Activated naive CD4-positive, alpha-beta T cell treated with Interleukin-2 at 50 U/mL for 16 hours (primary cell): ENCODE measurements around the gene NMRK1.

Experiments used
- DNase-seq: peaks from one replicate; pipeline ENCODE4 v3.0.0-alpha.2; 2020

Gene NMRK1

DNA sequence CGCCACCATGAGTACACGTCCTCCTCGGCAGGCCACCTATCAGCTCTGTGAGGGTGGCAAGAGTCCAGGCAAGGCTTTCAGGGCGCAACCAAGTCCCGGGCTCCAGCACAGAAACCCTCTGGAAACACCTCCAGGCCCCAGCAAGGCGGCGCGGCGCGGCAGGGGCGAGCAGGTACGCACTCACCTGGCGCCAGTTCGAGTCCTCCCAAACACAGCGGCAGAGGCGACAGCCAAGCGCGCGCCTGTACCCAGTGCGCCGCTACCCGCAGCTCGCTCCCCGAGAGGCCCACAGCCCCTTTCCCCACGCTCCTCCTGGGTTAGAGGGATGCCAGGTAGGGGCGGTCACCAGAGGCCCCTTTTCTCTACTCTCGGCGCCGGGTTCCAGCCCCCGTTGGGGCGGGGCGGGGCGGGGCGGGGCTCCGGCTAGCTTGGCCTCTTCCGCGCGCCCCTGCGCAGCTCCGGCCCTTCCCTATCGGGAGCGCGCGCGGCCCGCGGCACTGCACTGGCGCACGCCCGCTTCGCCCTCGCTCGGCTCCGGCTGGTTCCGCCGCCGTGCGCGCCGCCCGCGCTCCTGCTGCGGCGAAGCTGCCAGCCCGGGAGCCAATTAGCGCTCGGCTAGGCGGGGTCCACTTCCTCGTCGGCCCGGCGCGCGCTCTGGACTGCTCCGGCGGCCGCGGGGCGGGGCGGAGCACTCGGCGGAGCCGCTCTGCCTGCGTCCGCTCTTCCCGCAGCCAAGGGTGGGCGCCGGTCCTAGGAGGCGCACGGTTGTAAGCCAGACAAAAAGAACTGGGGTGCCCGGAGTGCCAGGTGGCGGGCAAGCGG is at the start of gene NMRK1, which contains the start of gene OSTF1:
TSS of gene NMRK1 (minus strand) at position 332 of the 822 bp plus-strand sequence. CDS start 5,040 bp downstream, outside the sequence.
TSS of gene OSTF1 (plus strand) at position 691 of the 822 bp plus-strand sequence. CDS start 179 bp downstream, outside the sequence.
- peak; percentile 94 for DNase-seq

DNA sequence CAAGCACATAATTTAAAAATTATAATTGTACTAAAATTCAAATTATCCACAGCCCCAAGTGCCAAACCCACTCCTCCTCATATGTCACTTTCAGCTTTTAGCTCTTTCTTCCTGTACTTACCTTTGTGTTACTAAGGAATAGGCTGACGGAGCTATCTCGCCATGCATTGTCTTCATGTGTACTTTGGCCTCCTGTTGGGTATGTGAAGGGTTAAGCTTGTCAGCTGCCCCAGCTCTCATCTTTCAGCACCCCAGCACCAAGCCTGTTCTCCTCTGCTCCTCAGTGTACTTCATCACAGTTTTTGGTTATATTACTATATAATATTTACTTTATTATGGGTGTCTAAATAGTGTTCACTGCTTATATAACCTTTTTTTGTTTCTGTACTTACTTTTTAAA is 46.5 kb upstream of the NMRK1 start:
- no peak for DNase-seq

DNA sequence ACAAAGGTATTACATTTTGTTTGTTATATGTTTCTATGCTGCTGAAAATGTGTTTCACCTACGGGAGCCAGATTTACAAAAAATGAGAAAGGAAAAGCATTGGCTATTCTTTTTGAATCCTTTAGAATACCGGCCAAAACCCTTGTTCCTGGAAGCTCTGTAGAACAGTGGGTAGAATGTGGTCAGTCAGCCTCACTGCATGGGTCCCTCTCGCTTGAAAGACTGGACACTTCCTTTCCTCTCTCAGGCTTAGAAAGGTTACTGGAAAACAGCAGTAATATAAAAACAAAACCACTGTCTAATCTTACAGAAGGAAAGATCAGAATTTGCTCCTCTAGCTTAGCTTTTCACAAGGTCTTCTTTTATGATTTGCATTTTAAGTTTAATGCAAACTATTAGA is 45.4 kb upstream of the NMRK1 start:
- no peak for DNase-seq

DNA sequence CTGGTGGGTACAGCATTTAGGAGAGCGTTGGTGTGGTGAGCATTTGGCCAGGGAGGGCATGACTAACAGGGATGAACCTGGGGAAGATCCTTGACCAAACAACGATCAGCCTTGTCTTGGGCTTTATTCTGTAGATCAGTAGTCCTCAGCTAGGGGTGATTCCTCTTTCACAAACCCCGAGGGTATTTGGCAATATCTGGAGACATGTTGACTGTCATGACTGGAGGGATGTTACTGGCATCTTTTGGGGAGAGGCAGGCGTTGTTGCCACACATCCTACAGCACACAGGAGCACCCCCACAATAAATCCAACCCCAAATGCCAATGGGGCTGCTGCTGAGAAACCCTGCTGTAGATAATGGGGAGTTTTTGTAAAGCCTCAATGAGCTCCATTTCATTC is 44.3 kb upstream of the NMRK1 start:
- DNase-seq: no peak

DNA sequence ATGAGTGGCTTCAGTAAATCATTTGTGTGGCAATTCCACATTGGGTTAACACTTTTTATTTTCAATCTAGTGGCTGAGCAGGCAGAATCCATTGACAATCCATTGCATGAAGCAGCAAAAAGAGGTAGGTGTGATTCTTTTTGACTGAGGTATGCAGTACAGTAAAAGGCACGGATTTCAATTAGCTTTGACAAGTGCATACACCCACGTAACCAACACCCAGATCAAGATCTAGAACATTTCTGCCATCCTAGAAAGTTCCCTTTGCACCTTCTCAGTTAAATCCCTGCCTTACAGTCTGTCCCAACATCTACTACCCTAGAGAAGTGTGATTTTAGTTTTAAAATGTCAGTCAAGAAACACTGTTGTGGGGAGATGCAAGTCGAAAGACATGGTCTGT is 43.7 kb upstream of the NMRK1 start:
- no peak for DNase-seq

DNA sequence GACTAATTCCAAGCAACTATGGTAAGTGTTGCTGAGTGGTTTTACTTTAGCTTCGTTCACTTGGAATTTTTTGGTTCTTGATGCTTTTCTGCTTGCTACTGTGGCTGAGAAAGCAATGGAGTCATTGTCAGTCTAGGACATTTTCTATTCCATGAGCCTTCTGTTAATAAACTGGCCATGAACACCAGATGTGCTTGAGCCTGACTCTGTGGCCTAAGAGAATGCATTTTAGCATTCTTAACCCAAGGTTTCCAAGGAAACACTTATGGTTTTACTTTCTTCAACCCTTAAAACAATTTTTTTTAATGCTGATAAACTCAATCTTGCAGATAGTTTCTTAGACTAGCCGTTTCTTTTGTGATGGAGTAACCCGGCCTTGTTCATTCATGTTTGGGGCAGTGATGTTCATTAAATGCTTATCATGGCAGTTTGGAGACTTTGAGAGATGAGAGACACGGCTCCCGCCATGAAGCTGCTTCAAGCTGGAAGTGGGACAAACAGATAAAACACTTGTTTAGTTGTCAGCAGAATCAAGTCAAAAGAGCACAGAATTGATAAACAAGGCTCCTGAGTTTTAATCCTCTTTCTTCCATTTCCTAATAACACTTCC is 42.8 kb upstream of the NMRK1 start:
- no peak for DNase-seq

DNA sequence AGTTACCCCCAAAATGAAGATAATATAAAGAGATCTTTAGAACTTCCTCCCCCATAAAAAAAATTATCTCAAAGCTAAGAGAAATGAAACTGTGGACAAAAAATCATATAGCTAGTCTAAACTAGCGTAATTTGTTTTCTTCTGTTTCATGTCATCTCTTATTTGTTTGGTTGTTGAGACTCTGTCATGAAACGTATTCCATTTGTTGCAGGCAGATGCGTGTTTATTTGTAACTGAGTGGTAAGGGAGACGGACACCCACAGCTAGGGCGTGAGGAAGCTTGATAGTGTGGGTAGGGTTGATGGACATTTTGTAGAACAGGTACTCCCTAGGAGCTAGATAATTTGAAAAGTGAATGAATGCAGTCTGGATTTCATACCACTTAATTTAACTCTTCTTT is 42.2 kb upstream of the NMRK1 start:
- no peak for DNase-seq

DNA sequence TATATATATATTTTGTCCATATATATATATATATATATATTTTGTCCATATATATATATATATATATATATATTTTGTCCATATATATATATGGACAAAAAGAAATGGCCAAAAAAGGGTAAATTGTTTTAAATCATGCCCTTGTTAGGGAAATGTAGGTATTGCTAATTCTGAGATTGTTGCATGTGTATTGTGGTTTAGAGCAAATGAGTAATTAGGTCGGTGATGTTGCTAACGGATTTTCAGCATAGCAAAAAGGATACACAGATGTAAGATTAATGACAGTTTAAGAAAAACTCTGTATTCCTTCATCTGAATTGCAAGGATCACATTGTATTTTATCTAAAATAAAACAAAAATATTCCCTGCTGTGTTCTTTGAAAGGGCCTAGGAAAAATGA is 40.6 kb upstream of the NMRK1 start:
- DNase-seq: no peak

DNA sequence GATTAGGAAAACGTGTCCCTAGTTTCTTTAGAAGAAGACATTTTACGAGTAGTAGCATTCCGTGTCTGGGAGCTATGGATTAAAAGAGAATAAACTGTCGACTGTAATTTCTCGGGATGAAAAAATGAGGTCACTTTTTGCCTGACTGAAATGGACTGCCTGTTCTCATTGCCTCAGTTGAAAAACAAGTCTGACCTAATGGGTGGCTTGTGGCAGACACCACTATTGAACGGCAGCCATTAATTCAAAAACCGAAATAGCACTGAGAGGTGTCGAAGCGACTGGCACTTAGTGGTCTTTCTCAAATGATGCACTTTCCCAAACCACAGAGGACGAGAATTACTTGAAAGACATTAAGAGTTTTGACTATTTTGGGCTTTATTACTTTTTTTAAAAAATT is 35.7 kb upstream of the NMRK1 start:
- no peak for DNase-seq

DNA sequence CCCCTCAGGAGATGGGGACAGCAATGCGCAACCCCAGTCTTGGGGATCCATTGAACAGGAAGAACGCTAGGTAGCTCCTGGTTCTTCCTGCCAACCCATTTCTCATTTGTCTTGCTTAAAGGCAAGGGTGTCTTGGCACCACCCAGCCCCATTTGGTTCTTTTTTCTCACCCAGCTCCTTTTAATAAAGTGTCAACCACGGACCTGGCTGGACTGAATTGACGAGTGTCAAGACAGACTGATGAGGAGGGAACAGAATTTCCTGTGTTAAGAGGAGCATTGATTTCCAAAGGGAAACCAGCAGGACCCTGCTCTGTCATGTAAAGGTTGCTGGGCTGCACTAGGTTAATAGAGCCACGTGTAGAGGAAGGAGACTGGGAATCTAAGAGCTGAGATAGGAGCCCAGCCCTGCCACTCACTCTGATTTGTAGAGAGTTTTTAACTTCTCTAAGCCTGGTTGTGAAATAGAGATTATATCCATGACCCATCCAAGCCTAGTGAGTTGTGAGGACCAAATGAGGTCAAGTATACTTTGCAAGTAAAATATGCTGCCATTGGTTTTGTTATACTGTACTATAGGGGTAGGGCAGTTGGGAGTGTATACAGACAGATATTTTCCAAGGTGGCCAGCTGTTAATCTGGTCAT is 34.1 kb upstream of the NMRK1 start:
- DNase-seq: no peak

DNA sequence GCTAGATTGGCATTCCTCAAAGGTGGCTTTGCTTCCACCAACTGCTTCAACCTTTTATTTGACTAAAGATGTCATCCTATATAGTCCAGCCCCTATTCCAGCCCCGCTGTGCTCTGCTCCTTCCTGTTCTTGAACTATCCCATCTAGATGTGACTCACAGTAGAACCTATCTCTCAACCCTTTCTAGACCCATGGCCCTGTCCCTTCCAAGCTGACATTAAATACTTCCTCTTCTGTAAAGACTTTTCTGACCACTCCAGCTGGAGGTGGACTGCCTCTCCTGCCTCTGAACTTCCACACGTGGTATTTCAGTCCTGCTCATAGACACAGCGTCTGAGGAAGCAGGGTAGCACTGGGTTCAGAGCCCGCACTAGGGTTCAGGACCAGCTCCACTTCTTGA is 32.7 kb upstream of the NMRK1 start:
- no peak for DNase-seq

DNA sequence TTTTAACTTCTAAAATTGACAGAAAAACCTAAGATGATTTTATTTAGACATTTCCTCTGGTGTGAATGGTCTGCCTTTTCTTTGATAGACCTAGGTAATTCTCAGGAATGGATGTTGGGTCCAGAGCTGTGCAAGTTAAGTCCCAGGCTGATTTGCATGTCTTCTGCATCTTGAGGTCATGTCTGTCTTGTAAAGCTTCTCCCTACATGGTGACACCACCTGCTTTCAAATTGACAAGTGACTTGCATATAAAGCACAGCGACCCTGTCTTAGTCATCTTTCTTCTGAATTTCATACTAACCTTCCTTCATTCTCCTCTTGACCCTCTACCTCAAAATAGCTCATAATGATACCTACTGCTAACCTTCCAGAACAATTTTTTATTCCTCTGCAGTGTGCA is 29.6 kb upstream of the NMRK1 start:
- DNase-seq: no peak

DNA sequence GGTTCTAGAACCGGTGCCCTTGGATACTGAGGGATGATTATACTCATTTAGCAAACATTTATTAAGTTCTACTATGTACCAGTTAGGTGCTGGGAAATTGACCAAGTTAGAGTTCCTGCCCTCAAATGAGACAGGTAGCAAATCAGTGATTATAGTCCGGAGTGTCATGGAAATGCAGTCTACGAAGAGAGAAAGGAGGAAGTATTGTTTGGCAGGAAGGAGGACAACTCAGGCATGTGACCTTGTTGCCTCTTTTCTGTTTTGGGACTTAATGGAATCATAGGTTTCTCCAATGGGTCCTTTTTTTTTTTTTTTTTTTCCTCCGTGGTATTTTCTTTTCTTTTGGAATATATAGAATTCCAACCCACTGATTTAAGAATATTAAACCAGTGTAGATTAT is 28.4 kb upstream of the NMRK1 start:
- no peak for DNase-seq

DNA sequence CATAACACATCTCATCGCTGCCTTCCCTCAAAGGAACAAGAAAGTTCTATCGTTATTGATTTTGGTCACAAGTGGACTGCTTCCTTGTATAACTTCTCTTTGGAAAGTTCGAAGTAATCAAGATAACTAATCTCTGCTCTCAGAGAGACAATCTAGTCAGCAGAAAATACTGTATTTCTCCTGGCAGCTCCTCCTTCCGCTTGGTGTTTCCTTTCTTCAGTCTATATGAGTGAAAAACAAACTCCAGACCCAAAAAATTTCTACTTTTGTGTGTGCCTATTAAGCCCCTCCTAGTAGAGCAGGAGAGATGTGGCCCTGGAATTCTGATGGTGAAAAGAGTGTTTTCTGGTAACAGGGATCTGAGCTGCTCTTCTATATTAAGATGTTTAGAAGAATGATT is 24.8 kb upstream of the NMRK1 start:
- DNase-seq: no peak

DNA sequence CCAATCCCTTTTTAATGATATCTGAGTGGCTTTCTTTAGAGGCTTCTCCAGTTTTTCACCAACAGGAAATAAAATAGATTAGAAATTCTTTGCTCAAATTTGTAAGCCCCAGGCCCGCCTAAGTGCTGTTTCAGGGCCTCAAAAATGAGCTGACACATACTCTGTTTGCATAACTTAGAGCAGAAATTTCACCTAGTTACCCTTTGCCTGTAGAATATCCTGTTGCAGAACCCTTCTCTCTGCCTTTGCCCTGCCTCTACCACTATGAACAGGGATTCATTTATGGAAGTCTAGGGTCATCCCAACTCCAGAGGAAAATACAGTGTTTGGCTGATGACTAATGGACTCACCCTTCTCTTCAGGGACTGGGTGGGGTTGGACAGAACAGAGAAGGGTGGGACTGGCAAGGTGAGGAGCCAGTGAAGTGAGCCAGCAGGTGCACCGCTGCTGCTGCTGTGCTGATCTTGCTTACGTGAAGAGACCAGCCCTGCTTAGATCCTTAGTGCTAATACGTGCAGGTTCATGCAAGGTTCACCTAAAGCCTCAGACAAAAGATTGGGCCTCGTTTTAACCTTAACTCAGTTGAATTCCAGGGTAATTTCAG is 23.2 kb upstream of the NMRK1 start:
- DNase-seq: no peak

DNA sequence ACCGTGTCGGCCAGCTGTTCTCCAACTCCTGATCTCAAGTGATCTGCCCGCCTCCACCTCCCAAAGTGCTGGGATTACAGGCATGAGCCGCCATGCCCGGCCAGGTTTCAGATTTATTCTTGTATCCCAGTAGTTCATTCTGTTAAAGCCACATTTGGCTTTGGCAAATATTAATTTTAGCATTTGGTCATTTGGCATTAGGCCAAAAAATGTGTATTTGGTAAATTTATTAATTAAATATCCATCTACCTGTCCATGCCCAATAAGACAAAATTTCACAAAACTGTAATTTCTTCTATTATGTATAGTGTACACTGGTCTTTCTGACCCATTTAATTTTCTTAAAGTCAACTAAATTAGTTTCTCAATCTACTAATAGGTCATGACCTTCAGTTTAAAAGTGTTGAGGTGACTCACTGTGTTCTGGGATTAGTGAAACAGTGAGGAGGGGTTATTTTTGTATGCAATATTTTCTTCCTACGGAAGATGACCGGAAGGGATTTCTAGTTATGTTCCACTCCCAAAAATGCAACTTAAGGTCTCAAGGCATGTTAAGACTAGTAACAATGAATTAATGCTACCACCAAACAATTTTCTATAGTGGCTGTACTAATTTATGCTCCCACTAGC is 21.4 kb upstream of the NMRK1 start:
- no peak for DNase-seq

DNA sequence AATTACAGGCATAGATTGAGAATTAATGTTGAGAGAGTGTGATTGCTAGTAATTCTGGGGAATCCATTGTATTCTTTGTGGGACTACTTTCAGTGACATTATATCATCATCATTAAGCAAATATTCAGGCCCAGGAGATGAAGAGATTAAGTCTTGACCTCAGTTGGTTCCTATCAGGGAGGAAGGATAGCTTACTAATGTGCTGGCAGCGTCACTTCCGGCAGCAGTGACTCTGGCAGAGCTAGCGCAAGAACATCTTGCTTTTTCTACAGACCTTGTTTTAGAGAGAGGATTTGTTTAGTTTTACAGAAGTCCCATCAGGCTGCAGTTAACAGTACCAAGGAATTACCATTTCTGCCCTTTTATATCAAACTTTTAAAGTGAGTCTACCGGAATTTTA is 20.6 kb upstream of the NMRK1 start:
- peak; percentile 21 for DNase-seq

DNA sequence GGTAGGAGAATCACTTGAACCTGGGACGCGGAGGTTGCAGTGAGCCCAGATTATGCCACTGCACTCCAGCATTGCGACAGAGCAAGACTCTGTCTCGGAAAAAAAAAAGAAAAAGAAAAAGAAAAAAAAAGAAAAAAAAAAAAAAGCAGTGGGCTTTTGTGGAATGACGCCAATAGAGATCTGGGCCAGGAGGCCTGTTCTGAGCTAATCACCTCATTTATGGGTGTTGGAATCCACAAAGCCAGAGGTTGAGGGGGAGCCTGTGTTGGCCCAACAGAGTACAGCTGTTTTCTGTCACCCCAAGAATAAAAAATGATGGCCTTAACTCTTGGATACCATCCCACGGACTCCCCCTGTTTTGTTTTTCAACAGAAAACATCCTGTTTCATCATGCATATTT is 18.9 kb upstream of the NMRK1 start:
- no peak for DNase-seq

DNA sequence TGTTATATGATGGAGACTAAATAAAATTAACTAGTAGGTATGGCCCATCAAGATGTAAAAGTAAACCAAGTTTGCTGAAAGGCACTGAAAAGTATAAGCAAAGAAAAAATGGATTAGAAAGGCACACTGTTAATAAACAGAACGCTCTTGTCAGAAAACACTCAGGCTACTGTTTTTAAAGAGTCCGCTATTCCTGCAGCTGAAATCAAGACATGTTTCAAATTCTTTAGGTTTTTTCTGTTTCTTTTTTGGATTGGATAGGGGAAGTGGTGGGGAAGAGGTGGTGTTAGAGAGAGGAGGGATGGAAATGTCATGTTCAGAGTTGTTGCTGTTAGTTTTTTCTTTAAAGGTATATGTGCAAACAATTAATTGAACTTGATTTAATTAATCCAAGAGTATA is 17.9 kb upstream of the NMRK1 start:
- DNase-seq: no peak

DNA sequence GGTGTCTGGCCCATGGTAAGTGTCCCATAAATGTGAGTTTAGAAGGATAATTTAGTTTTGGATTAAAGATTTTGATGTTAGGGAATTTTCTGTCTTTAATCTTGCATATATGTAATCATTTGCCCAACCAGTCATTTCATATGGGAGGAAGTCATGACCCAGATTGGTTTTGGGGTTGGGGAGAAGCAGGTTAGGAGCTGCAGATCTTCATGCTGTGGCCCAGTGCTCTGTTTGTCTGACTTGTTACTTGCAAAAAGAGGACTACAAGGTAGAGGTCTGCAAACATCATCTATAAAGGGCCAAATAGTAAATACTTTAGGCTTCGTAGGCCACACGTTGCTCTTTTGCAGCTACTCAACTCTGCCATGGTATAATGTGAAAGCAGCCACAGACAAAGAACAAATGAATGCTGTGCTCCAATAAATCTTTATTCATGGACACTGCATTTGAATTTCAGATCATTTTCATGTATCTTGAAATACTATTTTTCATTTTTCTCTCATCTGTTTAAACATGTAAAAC is 17.1 kb upstream of the NMRK1 start:
- no peak for DNase-seq

DNA sequence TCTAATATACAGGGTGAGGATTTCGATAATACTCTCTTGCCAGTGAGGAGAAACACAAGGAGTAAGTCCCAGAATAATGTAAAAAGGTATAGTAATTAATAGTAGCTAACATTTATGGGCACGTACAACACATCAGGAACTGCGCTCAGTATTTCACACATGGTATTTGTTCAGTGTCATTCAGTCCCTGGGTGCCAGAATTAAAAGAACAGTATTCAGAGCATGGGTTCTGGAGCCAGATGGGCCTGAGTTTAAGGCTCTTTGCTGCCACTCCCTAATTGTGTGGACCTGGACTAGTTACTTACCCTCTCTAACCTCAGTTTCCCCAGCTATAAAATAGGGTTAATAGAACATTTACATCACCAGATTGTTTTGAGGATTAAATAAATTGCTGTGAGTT is 16.7 kb upstream of the NMRK1 start:
- DNase-seq: no peak

DNA sequence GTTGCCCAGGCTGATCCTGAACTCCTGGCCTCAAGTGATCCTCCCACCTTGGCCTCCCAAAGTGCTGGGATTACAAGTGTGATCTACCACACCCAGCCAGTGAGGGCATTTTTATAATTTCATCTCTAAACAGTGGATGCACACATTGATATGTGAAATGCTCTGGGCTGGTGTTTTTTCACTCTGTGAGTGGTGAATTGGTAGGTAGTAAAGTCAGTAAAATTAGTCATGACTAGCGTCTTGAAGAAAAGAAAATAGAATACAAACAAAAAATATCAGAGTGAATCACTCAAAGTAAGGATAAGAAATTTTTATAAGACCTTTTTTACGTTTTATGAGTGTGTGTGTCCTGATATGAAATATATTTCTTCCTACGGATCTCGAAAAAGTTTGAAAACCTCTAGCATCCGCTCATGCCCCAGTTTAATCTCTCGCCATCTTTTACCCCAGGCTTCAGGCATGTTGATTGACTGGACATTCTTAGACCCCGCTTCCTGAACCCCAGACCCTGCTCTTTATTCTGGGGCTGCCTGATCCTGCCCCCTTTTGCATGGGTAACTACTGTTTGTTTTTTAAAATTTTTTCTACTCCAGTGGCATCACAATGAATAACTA is 14.3 kb upstream of the NMRK1 start:
- DNase-seq: no peak
